ENCODE measurements around the gene AOC3.

- TF ChIP-seq CTCF (IDR thresholded peaks at IDR 0.05) (no peak), POLR2AphosphoS5 (IDR thresholded peaks at IDR 0.05) (no peak)
Observed at GRCh38 chr17:42849031-42849430, 2.0 kb upstream of the AOC3 start.

All from gastroesophageal sphincter (tissue), 3 donors.